GM23338 (cell line): ENCODE measurements around the gene FLRT2. TPM values are rescaled to one million over a fixed set of nuclear protein-coding genes. Genes with fewer than 3 reads are reported as not detected.
A peak's percentile ranks its signal among the peaks of the same experiment; 100 is the strongest.

Experiments used
- ATAC-seq: fragments of 200-7000 bp; cut with Tn5 transposase; 3 replicates; pipeline ENCODE4 v1.9.1; 2020
- DNase-seq: peaks from one replicate; pipeline ENCODE4 v3.0.0-alpha.2; 2015; ENCODE audit warnings: low spot score
- H2AFZ ChIP-seq: fragments of 200-600 bp; sonication (generic); 2 replicates; pipeline ENCODE4 v1.8.0; 2016; ENCODE audit warnings: antibody characterized with exemption, mild to moderate bottlenecking, moderate library complexity
- H3F3A ChIP-seq: fragments of 200-600 bp; sonication (generic); replicated peaks from 2 replicates; pipeline ENCODE4 v1.8.0; 2017; ENCODE audit warnings: antibody characterized with exemption, mixed run types, low read depth
- H3K27ac ChIP-seq: fragments of 200-600 bp; sonication (generic); 2 replicates; pipeline ENCODE4 v1.6.1; 2016; ENCODE audit warnings: low read depth
- H3K27me3 ChIP-seq: fragments of 200-600 bp; sonication (generic); 2 replicates; pipeline ENCODE4 v1.8.0; 2016; ENCODE audit warnings: mild to moderate bottlenecking, mixed run types, moderate library complexity; ENCODE audit not compliant: insufficient read depth
- H3K36me3 ChIP-seq: fragments of 200-600 bp; sonication (generic); 2 replicates; pipeline ENCODE4 v1.8.0; 2016; ENCODE audit warnings: mild to moderate bottlenecking; ENCODE audit not compliant: insufficient read depth
- H3K4me1 ChIP-seq: fragments of 200-600 bp; sonication (generic); 2 replicates; pipeline ENCODE4 v1.8.0; 2016; ENCODE audit warnings: mild to moderate bottlenecking, moderate library complexity; ENCODE audit not compliant: insufficient read depth
- H3K4me2 ChIP-seq: fragments of 200-600 bp; sonication (generic); 2 replicates; pipeline ENCODE4 v1.7.1; 2017; ENCODE audit warnings: mixed run types
- H3K4me3 ChIP-seq: fragments of 200-600 bp; sonication (generic); 2 replicates; pipeline ENCODE4 v1.6.1; 2016; ENCODE audit warnings: mixed run types
- H3K79me2 ChIP-seq: fragments of 200-600 bp; sonication (generic); replicated peaks from 2 replicates; pipeline ENCODE4 v1.8.0; 2017; ENCODE audit warnings: mild to moderate bottlenecking; ENCODE audit not compliant: insufficient read depth
- H3K9me2 ChIP-seq: fragments of 200-600 bp; sonication (generic); 2 replicates; pipeline ENCODE4 v1.8.0; 2017; ENCODE audit not compliant: insufficient read depth
- H4K20me1 ChIP-seq: fragments of 200-600 bp; sonication (generic); replicated peaks from 2 replicates; pipeline ENCODE4 v1.8.0; 2017; ENCODE audit warnings: mild to moderate bottlenecking; ENCODE audit not compliant: insufficient read depth
- H3K27ac Mint-ChIP-seq: 2 replicates; pipeline ENCODE4 v1.8.0; 2020; ENCODE audit warnings: inconsistent platforms, mild to moderate bottlenecking, moderate library complexity, mixed read lengths
- H3K27me3 Mint-ChIP-seq: 3 replicates; pipeline ENCODE4 v1.8.0; 2022; ENCODE audit warnings: low read depth, mild to moderate bottlenecking, moderate library complexity, mixed read lengths, inconsistent platforms; ENCODE audit not compliant: insufficient read depth, poor library complexity
- H3K36me3 Mint-ChIP-seq: 3 replicates; pipeline ENCODE4 v1.8.0; 2021; ENCODE audit warnings: low read depth, mild to moderate bottlenecking, inconsistent platforms, moderate library complexity, mixed read lengths
- H3K4me1 Mint-ChIP-seq: 3 replicates; pipeline ENCODE4 v1.8.0; 2020; ENCODE audit warnings: mild to moderate bottlenecking, inconsistent platforms, mixed read lengths
- H3K4me3 Mint-ChIP-seq: 3 replicates; pipeline ENCODE4 v1.8.0; 2021; ENCODE audit warnings: moderate library complexity, mild to moderate bottlenecking, inconsistent platforms, mixed read lengths
- H3K9me3 Mint-ChIP-seq: 3 replicates; pipeline ENCODE4 v1.8.0; 2020; ENCODE audit warnings: moderate library complexity, mild to moderate bottlenecking, inconsistent platforms, mixed read lengths
- CREB1 ChIP-seq: fragments of 250-450 bp; sonication (Bioruptor Pico); IDR thresholded peaks from 2 replicates; pipeline ENCODE4 v1.5.0; 2020; ENCODE audit warnings: low read depth, mild to moderate bottlenecking, moderate library complexity
- JUNB ChIP-seq: IDR thresholded peaks from one replicate; pipeline ENCODE4 v1.6.1; 2016; ENCODE audit warnings: antibody characterized with exemption; ENCODE audit not compliant: unreplicated experiment
- REST ChIP-seq: IDR thresholded peaks from one replicate; pipeline ENCODE4 v1.6.1; 2018; ENCODE audit warnings: antibody characterized with exemption; ENCODE audit not compliant: unreplicated experiment
- polyA plus RNA-seq: library from polyadenylated mRNA; unstranded; fragments of >200 nt; fragmentation: Nextera tagmentation; extraction: Ambion mirVana; gene quantifications from 2 replicates; pipeline ENCODE4 v1.2.1, GENCODE V29; 2016
- total RNA-seq: library from RNA; depleted of rRNA; stranded (reverse); fragments of >200 nt; shearing (Covaris generic); gene quantifications from 2 replicates; pipeline ENCODE4 v1.2.3, GENCODE V29; 2014
- TF ChIP-seq, protein P1 (sequence below), 2 experiments: fragments of 200-600 bp in 1 of 2; sonication (generic) in 1 of 2; conservative IDR thresholded peaks; 2 replicates each; pipeline versions ENCODE4 v1.5.1 to v1.6.1; 2016 to 2017; ENCODE audit warnings: antibody characterized with exemption in 2 of 2, low read depth in 2 of 2, mild to moderate bottlenecking in 2 of 2, moderate library complexity in 1 of 2
- TF ChIP-seq, protein P2 (sequence below): IDR thresholded peaks from 2 replicates; pipeline ENCODE4 v1.6.1; 2016; ENCODE audit warnings: antibody characterized with exemption

FLRT2 gene
- total and polyA plus RNA-seq, 2 experiments from 2014 or later = 4.3 to 7.4 TPM

GRCh38 chr14:85575617-85575898 is 45.6 kb downstream of the FLRT2 start:
- Mint-ChIP-seq H3K27ac (peak overlapping the region; percentile 84), H3K9me3 (no peaks in the 10 kb centered on the region; the same call in 2 of the 3 replicates)

More at GRCh38 chr14:85575617-85575898, 45.6 kb downstream of the FLRT2 start:
- H2AFZ ChIP-seq = no peak overlapping the region
- H3K4me2 ChIP-seq = peak overlapping the region; percentile 41
- H3K36me3 ChIP-seq = no peaks in the 10 kb centered on the region
- H3K79me2 ChIP-seq = no peaks in the 10 kb centered on the region
- DNase-seq (peak; percentile 34), ATAC-seq (peak; percentile 70)
- no peaks in the 10 kb centered on the region for H3K9me2 ChIP-seq
- H3K4me1 Mint-ChIP-seq = peaks cover 37% of the 10 kb centered on the region
- H4K20me1 ChIP-seq = no peaks in the 10 kb centered on the region
- no peaks in the 10 kb centered on the region for H3K36me3 Mint-ChIP-seq
- H3K4me3 Mint-ChIP-seq = 0 out of 3 replicates have a peak overlapping the region, but pooled peaks have one; percentile 17
- no peaks in the 10 kb centered on the region for H3F3A ChIP-seq
- peaks cover 5% of the 10 kb centered on the region for H3K27me3 Mint-ChIP-seq
- TF ChIP-seq CREB1 (CRISPR knock-in tag) (no peak), REST (no peak), JUNB (no peak)
- TF ChIP-seq, protein P1, sequence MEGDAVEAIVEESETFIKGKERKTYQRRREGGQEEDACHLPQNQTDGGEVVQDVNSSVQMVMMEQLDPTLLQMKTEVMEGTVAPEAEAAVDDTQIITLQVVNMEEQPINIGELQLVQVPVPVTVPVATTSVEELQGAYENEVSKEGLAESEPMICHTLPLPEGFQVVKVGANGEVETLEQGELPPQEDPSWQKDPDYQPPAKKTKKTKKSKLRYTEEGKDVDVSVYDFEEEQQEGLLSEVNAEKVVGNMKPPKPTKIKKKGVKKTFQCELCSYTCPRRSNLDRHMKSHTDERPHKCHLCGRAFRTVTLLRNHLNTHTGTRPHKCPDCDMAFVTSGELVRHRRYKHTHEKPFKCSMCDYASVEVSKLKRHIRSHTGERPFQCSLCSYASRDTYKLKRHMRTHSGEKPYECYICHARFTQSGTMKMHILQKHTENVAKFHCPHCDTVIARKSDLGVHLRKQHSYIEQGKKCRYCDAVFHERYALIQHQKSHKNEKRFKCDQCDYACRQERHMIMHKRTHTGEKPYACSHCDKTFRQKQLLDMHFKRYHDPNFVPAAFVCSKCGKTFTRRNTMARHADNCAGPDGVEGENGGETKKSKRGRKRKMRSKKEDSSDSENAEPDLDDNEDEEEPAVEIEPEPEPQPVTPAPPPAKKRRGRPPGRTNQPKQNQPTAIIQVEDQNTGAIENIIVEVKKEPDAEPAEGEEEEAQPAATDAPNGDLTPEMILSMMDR (conservative IDR thresholded peaks at IDR 0.05; ENCODE audit: low read depth in 2 of 2) = no peak
- TF ChIP-seq, protein P2, sequence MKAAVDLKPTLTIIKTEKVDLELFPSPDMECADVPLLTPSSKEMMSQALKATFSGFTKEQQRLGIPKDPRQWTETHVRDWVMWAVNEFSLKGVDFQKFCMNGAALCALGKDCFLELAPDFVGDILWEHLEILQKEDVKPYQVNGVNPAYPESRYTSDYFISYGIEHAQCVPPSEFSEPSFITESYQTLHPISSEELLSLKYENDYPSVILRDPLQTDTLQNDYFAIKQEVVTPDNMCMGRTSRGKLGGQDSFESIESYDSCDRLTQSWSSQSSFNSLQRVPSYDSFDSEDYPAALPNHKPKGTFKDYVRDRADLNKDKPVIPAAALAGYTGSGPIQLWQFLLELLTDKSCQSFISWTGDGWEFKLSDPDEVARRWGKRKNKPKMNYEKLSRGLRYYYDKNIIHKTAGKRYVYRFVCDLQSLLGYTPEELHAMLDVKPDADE = no peak
- peaks cover 36% of the 10 kb centered on the region for H3K4me1 ChIP-seq
- H3K27ac ChIP-seq = peak overlapping the region; percentile 67
- no peaks in the 10 kb centered on the region for H3K27me3 ChIP-seq
- no peak overlapping the region for H3K4me3 ChIP-seq
